Measurements from ENCODE around the gene CHST8. TPM values are rescaled to one million over a fixed set of nuclear protein-coding genes. Genes with fewer than 3 reads are reported as not detected.

Gene CHST8
- total and polyA plus RNA-seq, 2 of the 13 experiments (the other 11 are each of a cell fraction or from before 2014, with no cell fraction given): not detected

DNA sequence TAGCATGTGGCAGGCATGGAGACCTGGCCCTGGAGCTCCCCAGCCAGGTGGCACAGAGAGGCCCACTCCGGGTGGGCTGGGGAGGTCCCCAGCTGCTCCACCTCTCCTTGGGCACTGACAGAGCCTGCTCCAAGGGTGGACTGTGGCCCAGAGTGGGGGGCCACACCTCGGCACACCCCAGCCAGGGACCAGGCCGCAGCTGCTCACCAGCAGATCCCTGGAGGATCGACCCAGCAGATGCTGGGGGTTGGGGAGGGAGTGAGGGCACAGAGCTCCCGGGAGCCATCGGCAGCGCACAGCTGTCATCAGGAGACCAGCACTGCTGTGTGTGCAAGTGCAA, 102.9 kb downstream of the CHST8 start:
- in situ Hi-C loops (cut with HindIII; ENCODE audit: extremely low pct_ligation_motif_present, low pct_unique_long_range_greater_than_20kb): loop anchor here (5.0 kb wide), 1 partner anchor 48 kb away; no protein-coding TSS in a partner anchor
- ATAC-seq (no peak), DNase-seq (ENCODE audit: low spot score) (no peak), FAIRE-seq (no peak)
- TF ChIP-seq POGZ (CRISPR knock-in tag; IDR thresholded peaks at IDR 0.05): no peak
- Histone ChIP-seq H3K9me3 (ENCODE audit: low read length) (no peaks in the 10 kb centered on the region), H3K27me3 (ENCODE audit: control insufficient read depth in 1 of 2, insufficient read depth in 2 of 2, low read length in 2 of 2) (peaks cover 1 to 25% of the 10 kb centered on the region in 2 experiments; a peak in 2 of 5 replicates), H2AFZ (ENCODE audit: low read length) (no peak overlapping the region), H3K4me1 (ENCODE audit: insufficient read depth, low read length) (no peaks in the 10 kb centered on the region), H3K4me3 (replicated peaks in 1 of 3; ENCODE audit: insufficient read depth in 1 of 3, low read depth in 2 of 3, low read length in 3 of 3) (no peak overlapping the region), H3K79me2 (ENCODE audit: insufficient read depth, low read length) (no peaks in the 10 kb centered on the region), H3K27ac (ENCODE audit: extremely low read length, insufficient read depth, low read length) (no peak overlapping the region), H3K36me3 (replicated peaks in 1 of 2; ENCODE audit: control insufficient read depth in 1 of 2, insufficient read depth in 2 of 2, low read length in 2 of 2) (no peaks in the 10 kb centered on the region), H4K20me1 (ENCODE audit: insufficient read depth, low read length) (no peaks in the 10 kb centered on the region), H3K9ac (ENCODE audit: insufficient read depth, low read depth, low read length) (no peak overlapping the region), H3K4me2 (ENCODE audit: low read depth, low read length) (no peak overlapping the region)
- intact Hi-C loops (cut with micrococcal nuclease; ENCODE audit: unreplicated experiment): no loop called here
- CTCF ChIA-PET (ENCODE audit: low intra/inter-chr PET ratio, low total read pairs): no interaction called here
- POLR2A ChIA-PET: no interaction called here
- WGBS (ENCODE audit: low lambda C conversion rate): 0% methylated on average over 4 of the region's 7 CpGs
- no TSS peak for BruUV-seq (replicated peaks)

DNA sequence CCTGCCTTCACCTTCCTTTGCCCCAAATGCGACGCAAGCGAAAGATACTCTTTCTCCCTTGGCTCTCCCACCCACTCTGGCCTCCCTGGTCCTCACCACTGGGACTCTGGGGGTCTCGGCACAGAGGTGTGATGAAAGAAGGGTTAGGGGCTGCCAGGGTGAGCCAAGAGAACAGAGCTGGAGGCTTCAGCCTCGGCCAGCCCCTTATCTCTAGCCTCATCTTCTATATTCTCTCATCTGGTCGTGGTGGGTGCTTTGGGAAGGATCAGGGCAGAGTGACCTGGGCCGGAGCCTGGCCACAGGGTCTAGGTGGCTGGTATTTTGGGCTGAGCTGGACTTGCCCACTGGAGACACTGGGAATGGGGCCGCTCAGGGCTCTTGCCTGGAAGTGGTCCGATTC, 103.8 kb downstream of the CHST8 start:
- no peak overlapping the region for H3K4me3 ChIP-seq (replicated peaks in 1 of 3; ENCODE audit: insufficient read depth in 1 of 3, low read depth in 2 of 3, low read length in 3 of 3)
- no peaks in the 10 kb centered on the region for H3K79me2 ChIP-seq (ENCODE audit: insufficient read depth, low read length)
- no peak overlapping the region for H3K9ac ChIP-seq (ENCODE audit: insufficient read depth, low read depth, low read length)
- H4K20me1 ChIP-seq (ENCODE audit: insufficient read depth, low read length): no peaks in the 10 kb centered on the region
- no peaks in the 10 kb centered on the region for H3K4me1 ChIP-seq (ENCODE audit: insufficient read depth, low read length)
- FAIRE-seq: no peak
- POLR2A ChIA-PET: no interaction called here
- CTCF ChIA-PET (ENCODE audit: low intra/inter-chr PET ratio, low total read pairs): no interaction called here
- no peak overlapping the region for H3K4me2 ChIP-seq (ENCODE audit: low read depth, low read length)
- intact Hi-C loops (cut with micrococcal nuclease; ENCODE audit: unreplicated experiment): no loop called here
- DNase-seq (ENCODE audit: low spot score): no peak
- no peaks in the 10 kb centered on the region for H3K36me3 ChIP-seq (replicated peaks in 1 of 2; ENCODE audit: control insufficient read depth in 1 of 2, insufficient read depth in 2 of 2, low read length in 2 of 2)
- in situ Hi-C loops (cut with HindIII; ENCODE audit: extremely low pct_ligation_motif_present, low pct_unique_long_range_greater_than_20kb): no loop called here
- TF ChIP-seq ZNF556 (CRISPR knock-in tag; IDR thresholded peaks at IDR 0.05; ENCODE audit: borderline replicate concordance): no peak
- no peak for TF ChIP-seq ZNF232 (CRISPR knock-in tag; IDR thresholded peaks at IDR 0.05; ENCODE audit: borderline replicate concordance)
- TF ChIP-seq KDM5A (IDR thresholded peaks at IDR 0.05; ENCODE audit: borderline replicate concordance, low read length): no peak
- no peak for TF ChIP-seq EHMT2 (IDR thresholded peaks at IDR 0.05; ENCODE audit: borderline replicate concordance, low read depth, low read length)
- TF ChIP-seq KAT7 (CRISPR knock-in tag; IDR thresholded peaks at IDR 0.05; ENCODE audit: borderline replicate concordance): no peak
- TF ChIP-seq, protein P1, sequence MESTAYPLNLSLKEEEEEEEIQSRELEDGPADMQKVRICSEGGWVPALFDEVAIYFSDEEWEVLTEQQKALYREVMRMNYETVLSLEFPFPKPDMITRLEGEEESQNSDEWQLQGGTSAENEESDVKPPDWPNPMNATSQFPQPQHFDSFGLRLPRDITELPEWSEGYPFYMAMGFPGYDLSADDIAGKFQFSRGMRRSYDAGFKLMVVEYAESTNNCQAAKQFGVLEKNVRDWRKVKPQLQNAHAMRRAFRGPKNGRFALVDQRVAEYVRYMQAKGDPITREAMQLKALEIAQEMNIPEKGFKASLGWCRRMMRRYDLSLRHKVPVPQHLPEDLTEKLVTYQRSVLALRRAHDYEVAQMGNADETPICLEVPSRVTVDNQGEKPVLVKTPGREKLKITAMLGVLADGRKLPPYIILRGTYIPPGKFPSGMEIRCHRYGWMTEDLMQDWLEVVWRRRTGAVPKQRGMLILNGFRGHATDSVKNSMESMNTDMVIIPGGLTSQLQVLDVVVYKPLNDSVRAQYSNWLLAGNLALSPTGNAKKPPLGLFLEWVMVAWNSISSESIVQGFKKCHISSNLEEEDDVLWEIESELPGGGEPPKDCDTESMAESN (CRISPR knock-in tag; conservative IDR thresholded peaks at IDR 0.05): no peak
- TF ChIP-seq ZKSCAN8 (CRISPR knock-in tag; IDR thresholded peaks at IDR 0.05; ENCODE audit: borderline replicate concordance): no peak
- TF ChIP-seq, protein P2, sequence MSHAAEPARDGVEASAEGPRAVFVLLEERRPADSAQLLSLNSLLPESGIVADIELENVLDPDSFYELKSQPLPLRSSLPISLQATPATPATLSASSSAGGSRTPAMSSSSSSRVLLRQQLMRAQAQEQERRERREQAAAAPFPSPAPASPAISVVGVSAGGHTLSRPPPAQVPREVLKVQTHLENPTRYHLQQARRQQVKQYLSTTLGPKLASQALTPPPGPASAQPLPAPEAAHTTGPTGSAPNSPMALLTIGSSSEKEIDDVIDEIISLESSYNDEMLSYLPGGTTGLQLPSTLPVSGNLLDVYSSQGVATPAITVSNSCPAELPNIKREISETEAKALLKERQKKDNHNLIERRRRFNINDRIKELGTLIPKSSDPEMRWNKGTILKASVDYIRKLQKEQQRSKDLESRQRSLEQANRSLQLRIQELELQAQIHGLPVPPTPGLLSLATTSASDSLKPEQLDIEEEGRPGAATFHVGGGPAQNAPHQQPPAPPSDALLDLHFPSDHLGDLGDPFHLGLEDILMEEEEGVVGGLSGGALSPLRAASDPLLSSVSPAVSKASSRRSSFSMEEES (CRISPR knock-in tag; IDR thresholded peaks at IDR 0.05): no peak
- no peak for TF ChIP-seq IKZF1 (IDR thresholded peaks at IDR 0.05)
- TF ChIP-seq ARHGAP35 (CRISPR knock-in tag; IDR thresholded peaks at IDR 0.05; ENCODE audit: borderline replicate concordance): no peak
- TF ChIP-seq NPAS2 (CRISPR knock-in tag; IDR thresholded peaks at IDR 0.05; ENCODE audit: borderline replicate concordance): no peak
- TF ChIP-seq ZNF788 (CRISPR knock-in tag; IDR thresholded peaks at IDR 0.05; ENCODE audit: borderline replicate concordance): no peak
- TF ChIP-seq MIER2 (CRISPR knock-in tag; IDR thresholded peaks at IDR 0.05): no peak
- peaks cover 1 to 27% of the 10 kb centered on the region in 2 experiments; a peak in 2 of 5 replicates for H3K27me3 ChIP-seq (ENCODE audit: control insufficient read depth in 1 of 2, insufficient read depth in 2 of 2, low read length in 2 of 2)
- BruUV-seq (replicated peaks): no TSS peak
- 35% methylated on average over 7 of the region's 9 CpGs for WGBS (ENCODE audit: low lambda C conversion rate)
- no peak for ATAC-seq
- H3K27ac ChIP-seq (ENCODE audit: extremely low read length, insufficient read depth, low read length): no peak overlapping the region
- no peaks in the 10 kb centered on the region for H3K9me3 ChIP-seq (ENCODE audit: low read length)
- H2AFZ ChIP-seq (ENCODE audit: low read length): no peak overlapping the region

Data from HepG2 (cell line).